ENCODE results near the gene FMR1NB. TPM values are rescaled to one million over a fixed set of nuclear protein-coding genes. Genes with fewer than 3 reads are reported as not detected.

The FMR1NB gene
- total RNA-seq, 1 experiment from 2014 or later: not detected

- H4K20me1 ChIP-seq (ENCODE audit: control insufficient read depth, insufficient read depth, insufficient read length): no peaks in the 10 kb centered on the region
- no peak overlapping the region for H4K5ac ChIP-seq (ENCODE audit: insufficient read length, low read depth, low read length)
- no peaks in the 10 kb centered on the region for H3K79me1 ChIP-seq (ENCODE audit: insufficient read depth, low read depth, low read length, poor library complexity, severe bottlenecking)
- Mint-ChIP-seq H3K4me3 (no peak overlapping the region), H3K27ac (no peak overlapping the region), H3K27me3 (ENCODE audit: low read depth) (peaks cover 1% of the 10 kb centered on the region; the same call in 1 of the 2 replicates), H3K9me3 (peaks cover 72 to 81% of the 10 kb centered on the region in 2 experiments), H3K36me3 (ENCODE audit: insufficient read depth in 1 of 3, low read depth in 3 of 3) (peaks cover 2 to 6% (median 3%) of the 10 kb centered on the region in 3 experiments; a peak in 6 of 7 replicates), H3K4me1 (no peaks in the 10 kb centered on the region)
- no peak overlapping the region for H4K91ac ChIP-seq (ENCODE audit: insufficient read length, low read depth, low read length)
- H3K23me2 ChIP-seq (ENCODE audit: insufficient read length, low read depth, low read length, poor library complexity, severe bottlenecking): no peaks in the 10 kb centered on the region
- H3T11ph ChIP-seq (ENCODE audit: low read length): no peak overlapping the region
- H3K4me1 ChIP-seq (ENCODE audit: insufficient read depth, low read length): no peaks in the 10 kb centered on the region
- no peaks in the 10 kb centered on the region for H3K79me2 ChIP-seq (ENCODE audit: insufficient read depth, low read length)
- H3K4ac ChIP-seq (ENCODE audit: low read depth, low read length): no peak overlapping the region
- H3K14ac ChIP-seq (ENCODE audit: insufficient read depth, low read length): no peak overlapping the region
- no peak for DNase-seq
- H3K56ac ChIP-seq (ENCODE audit: insufficient read length, low read depth, low read length): no peak overlapping the region
- H2BK15ac ChIP-seq (ENCODE audit: low read depth, low read length): no peak overlapping the region
- TF ChIP-seq CTCF (conservative IDR thresholded peaks at IDR 0.05): peak; percentile 36; the same call in 1 of the 3 replicates
- no peak overlapping the region for H2BK12ac ChIP-seq (ENCODE audit: insufficient read length, low read depth, low read length)
- H3K9ac ChIP-seq (ENCODE audit: extremely low read depth, insufficient read length, low read length): no peak overlapping the region
- H2BK20ac ChIP-seq (ENCODE audit: low read depth, low read length, poor library complexity, severe bottlenecking): no peak overlapping the region
- no peaks in the 10 kb centered on the region for H3K27me3 ChIP-seq (ENCODE audit: insufficient read depth, low read length)
- H2AK5ac ChIP-seq (ENCODE audit: insufficient read length, low read length): no peak overlapping the region
- no peak overlapping the region for H2AFZ ChIP-seq (ENCODE audit: low read length)
- H3K9me3 ChIP-seq (ENCODE audit: control insufficient read depth, low read depth, low read length): peaks cover 29% of the 10 kb centered on the region
- H3K23ac ChIP-seq (ENCODE audit: insufficient read length, low read depth, low read length): no peak overlapping the region
- H3K27ac ChIP-seq (ENCODE audit: insufficient read length, low read depth, low read length): no peak overlapping the region
- H3K18ac ChIP-seq (ENCODE audit: insufficient read length, low read depth, low read length): no peak overlapping the region
- H3K4me2 ChIP-seq (ENCODE audit: insufficient read depth, insufficient read length, low read length): no peak overlapping the region
- H2BK120ac ChIP-seq (ENCODE audit: low read depth, low read length, poor library complexity, severe bottlenecking): no peak overlapping the region
- WGBS (ENCODE audit: extremely low coverage, insufficient read length, low lambda C conversion rate): no CpG with 5 or more reads among the region's 1 CpG
- no peak overlapping the region for H2BK5ac ChIP-seq (ENCODE audit: insufficient read length, low read length)
- no peak overlapping the region for H4K8ac ChIP-seq (replicated peaks; ENCODE audit: insufficient read length, low read depth, low read length)
These were observed 89.4 kb downstream of the FMR1NB start for GRCh38 chrX:148070504-148070877.

Other genes with a start within 250 kb of the FMR1NB start
- 39.2 and 44.6 TPM in 2 replicates for gene FMR1, start 69.4 kb upstream of the FMR1NB start, total RNA-seq (2021)

All from H9 (cell line).